HUDEP-2 (cell line): Measurements from ENCODE around the gene TACR2.

Experiments used
- DNase-seq, 76 experiments: peaks; one replicate each; lab custom pipeline; 2025; ENCODE audit not compliant: unreplicated experiment in 76 of 76; lab: John Stamatoyannopoulos, UW

Gene TACR2

DNA sequence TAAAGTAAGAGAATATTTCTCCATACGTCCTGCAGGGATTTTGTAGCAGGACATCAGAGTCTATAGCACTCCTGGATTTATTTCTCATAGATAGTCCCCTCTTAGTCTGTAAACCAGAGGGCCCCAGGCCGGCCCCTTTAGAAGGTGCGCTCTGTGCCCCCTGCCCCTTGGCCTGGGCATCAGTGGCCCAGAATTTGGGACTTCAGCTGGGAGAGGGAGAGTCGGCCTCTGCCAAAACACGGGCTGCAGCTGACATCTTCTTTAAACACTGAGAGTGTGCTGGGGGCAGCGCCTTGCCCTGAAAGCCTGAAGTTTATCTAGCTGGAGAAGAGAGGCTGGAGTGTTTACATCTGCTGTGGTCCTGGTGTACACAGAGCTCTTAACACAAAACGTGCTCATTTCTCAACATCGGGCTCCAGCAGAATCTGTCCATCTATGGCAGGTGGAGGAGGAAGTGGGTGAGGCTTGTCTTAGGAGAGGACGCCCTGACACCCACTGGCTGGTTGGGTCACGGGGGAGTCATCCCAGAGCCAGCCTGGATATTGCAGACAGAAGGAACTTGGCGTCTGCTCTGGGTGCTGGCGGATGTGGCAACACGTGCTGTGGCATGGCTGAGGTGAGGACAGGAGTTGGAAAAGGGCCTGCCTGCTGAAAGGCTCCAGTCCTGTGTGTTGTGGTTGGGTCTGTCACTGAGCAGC, 5.0 kb upstream of the TACR2 start:
- DNase-seq: no peak

DNA sequence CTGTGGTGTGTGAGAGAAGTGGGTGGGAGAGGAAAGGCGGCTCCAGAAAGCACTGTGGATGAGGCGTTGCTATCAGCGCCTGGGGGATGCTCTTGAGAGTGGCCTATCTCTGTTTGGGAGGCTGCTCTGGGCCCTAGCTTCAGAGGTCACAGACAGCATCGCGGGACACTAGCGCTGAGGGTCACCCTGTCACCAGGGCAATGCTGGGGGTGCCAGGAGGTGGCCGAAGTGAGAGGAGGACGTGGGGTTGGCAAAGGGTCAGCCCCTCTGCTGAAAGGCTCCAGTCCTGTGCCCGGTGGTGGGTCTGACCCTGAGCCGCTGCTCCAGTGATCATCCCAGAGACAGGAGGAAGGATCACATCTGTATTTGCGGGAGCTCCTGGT, 3.0 kb upstream of the TACR2 start:
- DNase-seq: no peak

DNA sequence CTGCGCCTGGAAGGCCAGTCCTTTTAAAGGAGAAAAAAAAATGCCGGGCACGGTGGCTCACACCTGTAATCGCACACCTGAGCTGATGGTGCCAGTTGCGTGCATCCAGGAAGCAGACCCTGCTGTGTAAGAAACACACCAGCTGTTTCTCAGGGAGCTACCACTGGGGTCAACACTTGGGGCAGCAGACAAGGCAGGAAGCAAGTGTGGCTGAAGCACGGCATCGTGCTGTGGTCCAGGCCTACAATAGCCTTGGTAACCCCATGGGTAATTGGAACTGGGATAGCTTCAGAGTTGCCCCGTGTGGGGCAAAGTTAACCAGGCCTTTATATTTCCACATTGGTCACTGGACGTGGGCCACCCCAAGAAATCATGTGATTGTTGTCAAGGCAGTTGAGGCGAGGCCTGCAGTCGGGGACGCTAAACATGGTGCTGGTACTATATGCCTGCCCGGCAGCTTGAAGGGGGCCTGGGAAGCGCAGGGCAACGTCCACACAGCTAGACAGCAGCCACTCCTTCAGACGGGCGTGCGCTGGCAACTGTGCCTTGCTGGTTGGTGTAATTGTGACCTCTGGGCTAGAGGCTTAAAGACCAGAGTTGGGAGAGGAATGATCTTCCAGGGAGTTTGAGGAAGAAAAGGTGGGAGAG, 2.5 kb upstream of the TACR2 start:
- DNase-seq: no peak

DNA sequence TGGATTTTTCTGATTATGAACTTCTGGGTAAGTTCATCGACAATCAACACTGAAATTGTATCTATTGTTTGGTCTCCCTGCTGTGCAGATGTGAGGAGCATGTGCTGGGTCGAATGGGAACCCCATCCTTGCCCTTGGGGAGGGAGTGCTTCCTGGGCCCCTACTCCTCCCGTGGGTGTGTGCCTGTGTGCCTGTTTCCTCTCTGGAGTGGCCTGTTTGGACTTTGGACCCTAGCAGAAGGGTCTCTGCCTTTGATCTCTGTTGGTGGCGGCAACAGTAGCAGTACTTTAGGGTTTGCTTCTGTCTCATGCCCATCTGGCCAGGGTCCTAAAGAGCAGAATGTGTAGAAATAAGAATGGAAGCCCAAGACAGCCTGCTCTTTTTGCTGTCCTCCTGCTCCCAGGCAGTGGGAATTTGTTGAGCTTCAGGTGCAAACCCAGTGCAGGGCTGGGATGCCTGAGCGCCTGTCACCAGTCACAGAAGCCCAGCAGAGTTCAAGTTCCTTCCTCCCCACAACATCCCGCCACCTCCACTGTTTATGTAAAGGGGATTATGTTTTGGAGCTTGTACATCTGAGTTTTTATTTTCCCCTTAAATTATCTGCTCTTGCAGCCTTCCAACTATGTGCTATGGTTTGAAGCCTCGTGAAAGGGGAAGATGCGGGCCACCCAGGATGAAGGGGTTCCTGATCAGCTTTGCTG, 1.5 kb upstream of the TACR2 start:
- no peak for DNase-seq

DNA sequence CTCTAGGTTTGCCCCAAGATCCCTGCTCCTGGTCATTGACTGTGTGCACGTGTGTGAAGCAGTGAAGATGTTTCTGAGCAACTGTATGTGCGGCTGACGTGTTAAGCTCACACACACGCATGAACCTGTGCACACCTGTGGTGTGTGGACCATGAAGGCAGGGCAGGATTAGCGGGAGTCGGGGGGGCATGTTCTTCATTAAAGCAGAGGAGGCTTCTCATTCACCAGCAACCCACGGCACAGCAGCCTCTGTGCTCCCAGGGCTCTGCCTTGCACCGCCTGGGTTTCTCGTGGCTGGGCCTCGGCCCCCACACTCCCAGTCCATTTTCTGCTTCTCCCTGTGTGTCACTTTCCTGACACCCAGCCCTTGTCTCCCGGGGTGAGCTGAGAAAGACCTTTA, 824 bp upstream of the TACR2 start:
- no peak for DNase-seq

DNA sequence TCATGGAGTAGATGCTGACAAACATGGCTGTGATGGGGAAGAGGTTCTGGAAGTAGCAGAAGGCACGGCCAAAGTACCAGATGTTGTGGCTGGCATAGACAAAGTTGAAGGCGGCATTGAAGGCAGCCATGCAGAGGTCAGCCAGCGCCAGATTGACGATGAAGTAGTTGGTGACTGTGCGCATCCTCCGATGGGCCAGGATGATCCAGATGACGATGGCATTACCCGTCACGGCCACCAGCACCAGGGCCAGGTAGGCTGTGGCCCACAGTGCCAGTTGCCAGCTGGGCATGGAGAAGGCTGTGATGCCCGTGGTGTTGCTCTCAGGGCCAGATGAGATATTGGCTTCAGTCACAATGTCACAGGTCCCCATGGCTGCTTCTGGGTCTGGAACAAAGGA, 767 bp downstream of the TACR2 start:
- no peak for DNase-seq

DNA sequence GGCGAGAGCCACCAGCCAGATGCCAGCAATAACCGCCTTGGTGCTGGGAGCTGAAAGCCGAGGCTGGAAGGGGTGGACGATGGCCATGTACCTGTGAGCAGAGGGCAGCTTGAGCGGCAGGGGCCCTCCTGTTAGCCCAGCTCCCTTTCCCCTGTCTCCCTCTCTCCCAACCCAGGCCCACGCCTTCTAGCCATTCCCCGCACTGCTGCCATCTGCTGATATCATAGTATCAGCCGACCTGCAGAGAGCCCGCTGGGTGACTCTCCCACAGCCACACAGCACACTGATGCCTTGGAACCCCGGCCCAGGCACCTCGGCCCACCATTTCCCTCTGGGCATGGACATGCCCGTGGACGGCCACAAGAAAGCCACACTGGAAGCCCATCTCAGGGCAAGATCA, 1.7 kb downstream of the TACR2 start:
- peak in 2 of 76 experiments; percentile 11 to 16 for DNase-seq

DNA sequence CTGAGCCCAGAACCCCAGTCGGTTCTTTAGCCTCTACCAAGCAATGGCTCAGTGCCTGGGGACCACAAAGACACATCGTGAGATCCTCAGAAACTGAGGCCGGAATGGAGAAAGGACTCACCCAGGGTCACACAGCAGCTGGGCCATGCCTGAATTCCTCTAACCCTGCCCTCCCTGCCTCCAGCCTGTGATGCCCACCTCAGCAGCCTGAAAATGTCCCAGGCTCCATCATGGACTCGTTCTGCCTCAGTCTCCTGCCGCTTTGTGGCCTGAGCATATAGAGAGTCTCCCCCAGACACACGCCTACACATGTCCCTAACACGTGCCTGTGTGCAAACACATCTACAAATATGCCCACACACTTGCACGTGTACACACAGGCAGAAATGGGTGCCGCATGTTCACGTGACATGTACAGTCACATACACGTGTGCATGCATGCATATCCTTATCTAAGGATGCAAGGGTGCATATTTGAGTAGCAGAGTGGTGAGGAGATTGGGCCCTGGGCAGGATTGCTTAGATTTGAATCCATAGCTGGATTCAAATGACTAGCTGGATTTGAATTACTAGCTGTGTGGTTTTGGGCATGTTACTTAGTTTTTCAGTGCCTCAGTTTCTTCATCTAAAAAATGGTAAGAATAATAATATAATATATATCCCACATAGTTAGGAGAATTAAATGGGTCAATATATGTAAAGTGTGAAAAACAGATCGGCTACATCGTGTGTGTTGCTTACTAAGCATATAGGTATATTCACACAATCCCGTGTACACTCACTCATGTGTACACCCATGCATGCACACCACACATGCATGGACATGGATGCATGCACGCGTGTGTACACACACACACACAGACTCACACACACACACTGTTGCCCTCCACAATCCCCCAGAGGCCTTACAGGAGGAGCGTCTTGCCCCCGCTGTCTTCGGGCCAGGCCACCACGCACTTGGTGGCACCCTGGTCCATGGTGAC, 2.4 kb downstream of the TACR2 start:
- DNase-seq: no peak

DNA sequence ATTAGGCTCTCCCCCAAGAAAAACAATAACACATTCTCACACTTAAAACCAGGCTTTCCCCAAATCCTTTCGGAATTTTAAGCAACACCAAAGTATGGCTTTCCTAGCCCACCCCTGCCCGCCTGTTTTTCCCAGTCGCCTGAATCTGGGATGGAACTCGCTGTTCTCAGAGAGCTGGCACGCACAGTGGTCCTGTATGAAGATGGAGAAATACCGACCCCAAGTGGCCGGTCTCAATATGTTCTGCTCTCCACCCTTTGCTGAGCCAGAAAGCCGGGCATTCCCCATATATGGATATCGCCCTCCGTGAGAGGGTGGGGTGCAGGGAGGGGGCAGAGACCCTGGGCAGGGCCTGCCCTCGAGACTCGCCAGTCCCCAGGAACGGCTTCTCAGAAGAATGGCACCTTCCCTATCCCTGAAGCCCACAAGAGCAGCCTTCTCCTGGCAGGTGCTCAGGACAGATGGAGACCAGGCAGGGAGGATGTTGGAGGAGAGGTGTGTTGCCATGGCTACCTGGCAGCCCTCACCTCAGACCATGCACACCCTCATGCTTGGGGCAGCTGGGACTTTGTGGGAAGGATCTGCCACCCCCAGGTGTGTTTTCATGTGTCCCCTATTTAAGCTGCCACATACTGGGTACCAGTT, 3.4 kb downstream of the TACR2 start:
- peak in 45 of 76 experiments; percentile 3 to 61 (median 33) for DNase-seq

DNA sequence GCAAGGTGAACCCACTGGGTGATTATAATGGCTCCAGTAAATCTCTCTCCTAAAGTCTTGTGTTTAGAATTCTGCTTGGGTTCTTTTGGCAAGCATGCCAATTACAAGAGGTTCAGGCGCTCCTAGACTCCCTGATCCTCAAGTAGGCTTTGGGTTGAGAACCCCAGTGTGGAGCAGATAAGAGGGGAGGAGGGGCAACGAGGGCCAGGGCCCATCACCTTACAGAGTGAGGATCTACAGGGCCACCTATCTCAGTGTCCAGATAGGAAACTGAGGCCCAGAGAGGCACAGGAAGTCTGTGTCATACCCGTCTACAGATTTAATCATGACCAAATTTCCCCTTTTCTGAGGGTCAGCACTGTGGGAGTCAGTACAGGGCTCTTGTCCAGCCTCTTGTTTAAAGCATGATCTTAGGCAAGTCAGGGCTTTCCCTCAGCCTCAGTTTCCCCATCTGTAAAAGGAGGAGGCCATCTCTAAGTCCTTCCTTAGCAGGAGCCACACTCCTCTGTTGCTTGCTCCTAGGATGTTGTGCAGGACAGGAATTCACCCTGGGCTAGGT, 4.4 kb downstream of the TACR2 start:
- DNase-seq: no peak

DNA sequence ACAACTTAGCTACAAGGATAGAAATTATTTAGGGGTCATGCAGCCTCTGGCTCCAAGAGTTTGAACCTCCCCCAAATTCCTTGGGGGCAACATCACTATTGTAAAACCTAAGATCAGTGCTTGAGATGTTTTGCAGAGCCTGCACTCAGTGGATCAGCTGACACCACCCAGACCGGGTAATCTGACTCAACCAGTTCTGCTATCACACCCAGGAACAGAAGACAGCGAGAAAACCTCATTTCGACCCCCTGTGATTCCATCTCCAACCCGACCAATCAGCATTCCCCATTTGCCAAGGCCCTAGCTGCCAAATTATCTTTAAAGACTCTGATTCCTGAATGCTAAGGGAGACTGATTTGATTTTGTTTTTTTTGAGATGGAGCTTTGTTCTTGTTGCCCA, 5.2 kb downstream of the TACR2 start:
- DNase-seq: peak in 43 of 76 experiments; percentile 2 to 61 (median 25)

DNA sequence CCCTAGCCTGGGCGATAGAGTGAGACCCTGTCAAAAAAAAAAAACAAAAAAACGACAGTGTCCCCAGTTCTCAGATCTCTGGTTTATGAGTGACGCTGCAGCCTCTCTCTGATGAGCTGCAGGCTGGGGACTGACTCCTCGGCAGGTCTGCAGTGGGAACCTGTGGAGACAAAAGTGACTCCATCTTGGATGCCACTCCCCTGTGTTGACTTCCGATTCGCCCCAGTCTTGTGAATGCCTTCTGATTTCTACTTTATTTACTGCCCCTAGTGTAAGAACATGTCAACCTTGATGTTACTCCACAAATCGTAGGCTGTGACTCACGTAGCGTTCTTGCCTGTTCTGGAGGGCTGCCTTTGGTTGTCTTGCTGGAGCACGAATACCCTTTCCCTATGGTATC, 6.2 kb downstream of the TACR2 start:
- DNase-seq: no peak

DNA sequence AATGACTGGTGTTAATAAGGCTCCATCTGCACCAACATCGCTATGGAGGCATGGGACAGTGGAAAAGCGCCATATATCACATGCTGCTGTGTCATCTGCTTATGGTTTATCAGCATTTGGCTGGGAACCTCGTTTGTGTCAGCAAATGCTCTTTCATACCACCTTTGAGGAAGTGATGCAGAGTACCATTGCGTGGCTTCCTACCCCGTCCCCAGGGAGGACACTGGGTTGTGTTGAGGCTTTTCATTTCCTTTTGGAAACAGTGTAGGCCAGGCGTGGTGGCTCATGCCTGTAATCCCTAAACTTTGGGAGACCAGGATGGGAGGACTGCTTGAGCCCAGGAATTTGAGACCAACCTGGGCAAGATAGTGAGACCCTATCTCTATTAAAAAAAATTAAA, 6.8 kb downstream of the TACR2 start:
- peak in 4 of 76 experiments; percentile 12 to 21 (median 18) for DNase-seq

DNA sequence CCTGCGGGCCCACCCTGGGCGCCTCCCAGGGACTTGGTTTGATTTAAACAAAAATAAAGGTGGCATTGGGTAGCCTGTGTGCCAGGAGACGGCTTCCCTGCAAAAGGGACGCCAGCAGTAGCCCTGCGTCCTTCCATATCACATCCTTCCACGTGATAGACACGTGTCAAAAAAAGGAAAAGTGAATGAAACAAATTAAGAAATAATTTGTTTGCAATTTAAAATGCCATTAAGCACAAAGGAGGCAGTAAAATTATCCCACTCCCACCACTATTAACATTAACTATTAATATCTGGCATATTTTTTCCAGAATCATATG, 7.6 kb downstream of the TACR2 start:
- peak in 1 of 76 experiments; percentile 60 for DNase-seq

DNA sequence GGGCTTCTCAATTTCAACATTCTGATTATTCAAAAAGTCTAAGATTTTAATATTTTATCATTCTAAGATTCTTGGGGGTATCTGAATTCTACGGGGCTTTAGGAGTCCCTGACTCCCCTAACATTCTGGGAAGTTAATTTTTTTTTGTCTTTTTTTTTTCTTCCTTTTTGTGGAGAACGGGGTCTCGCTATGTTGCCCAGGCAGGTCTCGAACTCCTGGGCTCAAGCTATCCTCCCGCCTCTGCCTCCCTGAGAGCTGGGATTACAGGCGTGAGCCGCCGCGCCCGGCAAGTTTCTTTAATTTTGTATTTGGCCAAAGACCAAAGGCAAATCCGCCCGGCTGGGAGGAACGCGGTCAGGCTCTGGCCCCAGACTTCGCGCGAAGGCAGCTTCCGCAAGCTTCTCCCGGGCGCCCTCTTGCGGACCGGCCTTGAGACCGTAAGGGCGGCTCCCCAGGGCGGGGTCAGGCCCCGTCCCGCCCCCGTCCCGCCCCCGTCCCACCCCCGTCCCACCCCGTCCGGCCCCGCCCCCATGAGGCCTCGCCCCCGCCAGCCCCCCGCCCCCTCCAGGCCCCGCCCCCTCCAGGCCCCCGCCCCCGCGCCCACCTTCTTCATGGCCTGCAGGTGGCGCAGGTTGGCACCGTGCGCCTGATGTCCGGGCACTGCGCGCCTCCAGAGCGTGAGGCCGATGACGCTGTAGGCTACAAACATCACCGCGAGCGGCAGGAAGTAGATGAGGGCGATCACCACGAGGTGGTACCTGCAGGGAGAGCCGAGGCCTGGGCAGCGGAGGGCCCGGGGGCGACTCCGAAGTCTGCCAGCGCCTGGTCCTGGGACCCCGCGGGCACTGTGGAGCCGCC, 8.2 kb downstream of the TACR2 start:
- DNase-seq: peak in 74 of 76 experiments; percentile 49 to 94 (median 86)

DNA sequence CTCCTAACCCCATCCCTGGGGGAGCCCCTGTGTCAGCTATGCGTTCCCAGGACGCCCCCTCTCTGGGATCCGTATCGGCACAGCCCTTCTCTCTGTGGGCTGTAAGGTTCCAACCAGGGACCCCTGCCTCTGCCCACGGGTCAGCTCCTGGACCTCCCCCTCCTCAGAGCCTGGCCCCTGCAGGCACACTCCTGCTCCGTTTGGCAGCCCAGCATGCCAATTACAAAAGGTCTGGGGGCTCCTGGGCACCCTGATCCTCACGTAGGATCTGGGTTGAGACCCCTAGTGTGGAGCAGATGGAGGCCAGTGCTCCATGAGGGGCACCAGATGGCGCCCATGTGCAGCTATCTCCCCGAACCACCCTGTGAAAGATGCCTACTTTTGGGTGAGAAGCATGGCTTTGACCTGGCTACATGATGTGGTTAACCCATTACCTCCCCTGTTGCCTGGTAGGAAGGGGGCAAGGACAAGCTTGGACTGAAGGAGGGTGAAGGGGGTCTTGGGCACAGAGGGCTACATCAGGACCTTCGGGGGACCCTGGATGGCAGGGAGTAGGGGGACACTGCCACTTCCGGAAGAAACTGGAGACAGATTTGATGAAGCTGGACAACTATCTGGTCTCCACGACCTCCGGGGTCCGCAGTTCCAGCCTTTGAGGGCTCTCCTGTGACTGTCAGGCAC, 9.0 kb downstream of the TACR2 start:
- peak in 5 of 76 experiments; percentile 7 to 21 (median 15) for DNase-seq

DNA sequence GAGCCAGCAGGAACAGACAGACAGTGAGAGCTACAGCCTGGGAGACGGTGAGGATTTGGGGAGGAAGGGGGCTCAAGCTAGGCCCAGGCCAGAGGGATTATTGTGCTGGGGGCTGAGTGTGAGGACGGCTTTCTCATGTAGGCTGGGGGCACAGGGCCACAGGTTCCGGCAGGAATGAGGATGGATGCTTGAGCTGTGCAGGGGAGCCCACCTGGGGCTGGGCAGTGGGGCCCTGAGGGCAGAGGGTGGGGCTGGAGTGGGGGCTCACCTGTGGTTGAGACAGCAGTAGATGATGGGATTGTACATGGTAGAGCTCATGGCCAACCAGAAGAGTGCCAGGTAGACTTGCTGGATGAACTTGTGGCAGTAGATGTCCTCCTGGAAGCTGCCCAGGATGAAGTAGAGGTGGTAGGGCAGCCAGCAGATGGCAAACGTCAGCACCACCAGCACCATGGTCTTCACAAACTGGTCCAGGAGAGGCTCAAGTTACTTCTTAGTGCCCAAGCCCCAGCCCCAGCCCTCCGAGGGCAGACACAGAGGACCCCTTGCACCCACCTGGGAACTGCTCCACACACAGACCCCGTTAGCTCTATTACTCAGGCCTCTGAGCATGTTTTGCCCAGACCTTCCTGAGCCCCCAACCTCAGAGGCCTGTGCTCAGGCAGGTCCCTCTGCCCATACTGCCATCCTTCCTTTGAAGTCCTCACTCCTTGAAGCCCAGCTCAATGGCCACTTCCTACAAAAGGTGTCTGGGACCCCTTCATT, 9.7 kb downstream of the TACR2 start:
- peak in 1 of 76 experiments; percentile 16 for DNase-seq

DNA sequence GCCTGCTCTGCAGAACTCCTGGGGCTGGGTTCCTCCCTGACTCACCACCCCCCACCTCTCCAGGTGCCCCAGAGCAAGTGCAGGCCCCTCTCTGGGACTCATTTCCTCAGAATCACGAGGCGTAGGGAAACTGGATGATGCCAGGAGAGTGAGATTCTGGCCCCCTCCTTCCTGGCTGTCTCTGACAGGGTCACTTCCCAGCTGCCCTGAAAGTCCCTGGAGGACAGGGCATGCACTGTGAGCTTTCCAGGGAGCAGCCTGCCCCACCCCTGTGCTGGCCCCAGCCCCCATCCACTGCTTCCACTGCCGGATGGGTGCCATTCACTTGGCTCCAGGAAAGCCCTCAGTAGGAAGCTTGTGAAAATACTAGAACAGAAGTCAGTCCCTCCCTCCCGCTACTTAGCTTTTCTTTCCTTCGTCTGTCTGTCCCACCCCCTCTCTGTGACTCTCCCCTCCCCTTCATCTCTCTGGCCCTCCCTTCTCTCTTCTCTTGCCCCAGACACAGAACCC, 10.4 kb downstream of the TACR2 start:
- no peak for DNase-seq
